HepG2 (cell line): ENCODE results near the gene CCRL2. TPM values are rescaled to one million over a fixed set of nuclear protein-coding genes. Genes with fewer than 3 reads are reported as not detected.

Experiments
- ATAC-seq: fragments of 200-7000 bp; cut with Tn5 transposase; 3 replicates; pipeline ENCODE4 v1.9.1; 2020; ENCODE audit warnings: mild to moderate bottlenecking, moderate library complexity
- BruUV-seq: library from RNA; stranded (reverse); fragments of 400-500 nt; replicated peaks from 2 replicates; lab custom pipeline; 2021; lab: Mats Ljungman, UMichigan
- CTCF ChIA-PET: fragments of 300-600 bp; formaldehyde crosslinking; extraction: SDS; loops from one replicate; lab custom pipeline; 2021; ENCODE audit warnings: low total read pairs, inconsistent platforms, low intra/inter-chr PET ratio; lab: Yijun Ruan, JAX
- POLR2A ChIA-PET: fragments of 350-600 bp; sonication (Branson Sonifier 250); formaldehyde crosslinking; loops from one replicate; lab custom pipeline; 2020; ENCODE audit warnings: antibody characterized with exemption, inconsistent platforms; lab: Yijun Ruan, JAX
- DNase-seq: peaks from one replicate; pipeline ENCODE4 v3.0.0-alpha.2; 2015; ENCODE audit warnings: low spot score
- FAIRE-seq: peaks from 3 replicates; lab custom pipeline; 2011; peaks lifted over from hg19 to GRCh38; lab: Jason Lieb, UNC
- H2AFZ ChIP-seq: one replicate; pipeline ENCODE4 v1.6.1; 2011; ENCODE audit warnings: low read length, inconsistent platforms
- H3K27ac ChIP-seq: fragments of 300-600 bp; 3 replicates; pipeline ENCODE4 v1.8.0; 2011; ENCODE audit warnings: mixed run types, mild to moderate bottlenecking, mixed read lengths, low read length, inconsistent platforms; ENCODE audit not compliant: insufficient read depth; ENCODE audit errors: extremely low read length
- H3K27me3 ChIP-seq, 2 experiments: fragments of 200-600 bp in 1 of 2; 2 replicates in 1 of 2; 3 replicates in 1 of 2; pipeline versions ENCODE4 v1.6.0 to v1.8.0; 2011; ENCODE audit warnings: low read length in 2 of 2, mild to moderate bottlenecking in 2 of 2, moderate library complexity in 2 of 2, inconsistent platforms in 1 of 2; ENCODE audit not compliant: insufficient read depth in 2 of 2, control insufficient read depth in 1 of 2
- H3K36me3 ChIP-seq, 2 experiments: fragments of 200-600 bp in 1 of 2; replicated peaks in 1 of 2; 2 replicates in 1 of 2; 3 replicates in 1 of 2; pipeline versions ENCODE4 v1.5.1 to v1.8.0; 2011; ENCODE audit warnings: low read length in 2 of 2, inconsistent platforms in 1 of 2; ENCODE audit not compliant: insufficient read depth in 2 of 2, control insufficient read depth in 1 of 2
- H3K4me1 ChIP-seq: 2 replicates; pipeline ENCODE4 v1.5.1; 2012; ENCODE audit warnings: low read length, inconsistent platforms; ENCODE audit not compliant: insufficient read depth
- H3K4me2 ChIP-seq: 2 replicates; pipeline ENCODE4 v1.6.0; 2011; ENCODE audit warnings: low read depth, low read length, inconsistent platforms
- H3K4me3 ChIP-seq, 3 experiments: fragments of 200-600 bp in 1 of 3; sonication (generic), shearing (Covaris generic) in 1 of 3; replicated peaks in 1 of 3; 2 replicates each; pipeline ENCODE4 v1.5.1; 2011 to 2016; ENCODE audit warnings: low read length in 3 of 3, inconsistent platforms in 2 of 3, low read depth in 2 of 3, mild to moderate bottlenecking in 2 of 3, control low read depth in 1 of 3, mixed read lengths in 1 of 3; ENCODE audit not compliant: insufficient read depth in 1 of 3
- H3K79me2 ChIP-seq: one replicate; pipeline ENCODE4 v1.6.1; 2011; ENCODE audit warnings: low read length, inconsistent platforms; ENCODE audit not compliant: insufficient read depth
- H3K9ac ChIP-seq: 2 replicates; pipeline ENCODE4 v1.6.0; 2011; ENCODE audit warnings: mild to moderate bottlenecking, low read depth, low read length, inconsistent platforms; ENCODE audit not compliant: insufficient read depth
- H3K9me3 ChIP-seq: 2 replicates; pipeline ENCODE4 v1.5.1; 2012; ENCODE audit warnings: mild to moderate bottlenecking, low read length
- H4K20me1 ChIP-seq: 2 replicates; pipeline ENCODE4 v1.6.0; 2011; ENCODE audit warnings: inconsistent platforms, mild to moderate bottlenecking, low read length, moderate library complexity; ENCODE audit not compliant: insufficient read depth
- FOSL2 ChIP-seq: sonication (generic); formaldehyde crosslinking; IDR thresholded peaks from 2 replicates; pipeline ENCODE4 v1.4.0; 2020; ENCODE audit warnings: missing genetic modification reagents
- GMEB1 ChIP-seq: sonication (generic); formaldehyde crosslinking; IDR thresholded peaks from 2 replicates; pipeline ENCODE4 v1.5.1; 2020; ENCODE audit warnings: missing genetic modification reagents, mild to moderate bottlenecking, borderline replicate concordance
- HIC2 ChIP-seq: sonication (generic); formaldehyde crosslinking; IDR thresholded peaks from 2 replicates; pipeline ENCODE4 v1.9.0; 2022; ENCODE audit warnings: low read depth, missing genetic modification reagents
- HNRNPUL1 ChIP-seq: fragments of 200-400 bp; formaldehyde crosslinking; IDR thresholded peaks from 2 replicates; pipeline ENCODE4 v1.6.1; 2017; ENCODE audit warnings: low read depth, mild to moderate bottlenecking, low read length, moderate library complexity
- NFIB ChIP-seq: sonication (generic); formaldehyde crosslinking; IDR thresholded peaks from 2 replicates; pipeline ENCODE4 v1.9.0; 2021; ENCODE audit warnings: missing genetic modification reagents, mild to moderate bottlenecking, borderline replicate concordance
- RORA ChIP-seq: sonication (generic); formaldehyde crosslinking; IDR thresholded peaks from 2 replicates; pipeline ENCODE4 v1.5.0; 2020; ENCODE audit warnings: mild to moderate bottlenecking, missing genetic modification reagents, moderate library complexity
- TFDP1 ChIP-seq: IDR thresholded peaks from 2 replicates; pipeline ENCODE4 v1.6.1; 2016; ENCODE audit warnings: missing compliant biosample characterization, missing genetic modification reagents, borderline replicate concordance
- TOPORS ChIP-seq: sonication (generic); formaldehyde crosslinking; IDR thresholded peaks from 2 replicates; pipeline ENCODE4 v1.8.0; 2023; ENCODE audit warnings: mild to moderate bottlenecking, missing genetic modification reagents
- XRCC5 ChIP-seq: fragments of 200-400 bp; formaldehyde crosslinking; optimal IDR thresholded peaks from 2 replicates; pipeline ENCODE3; 2017; ENCODE audit warnings: mild to moderate bottlenecking, low read length
- ZNF496 ChIP-seq: sonication (generic); formaldehyde crosslinking; IDR thresholded peaks from 2 replicates; pipeline ENCODE4 v1.8.1; 2023; ENCODE audit warnings: mild to moderate bottlenecking, moderate library complexity, missing genetic modification reagents; ENCODE audit not compliant: insufficient replicate concordance
- ZNF556 ChIP-seq: sonication (generic); formaldehyde crosslinking; IDR thresholded peaks from 2 replicates; pipeline ENCODE4 v1.4.0; 2020; ENCODE audit warnings: mild to moderate bottlenecking, missing genetic modification reagents, borderline replicate concordance
- ZNF558 ChIP-seq: sonication (generic); formaldehyde crosslinking; IDR thresholded peaks from 2 replicates; pipeline ENCODE4 v1.9.0; 2022; ENCODE audit warnings: mild to moderate bottlenecking, missing genetic modification reagents, borderline replicate concordance
- ZNF567 ChIP-seq: sonication (generic); formaldehyde crosslinking; IDR thresholded peaks from 2 replicates; pipeline ENCODE4 v1.8.1; 2023; ENCODE audit warnings: mild to moderate bottlenecking, missing genetic modification reagents, borderline replicate concordance
- ZSCAN21 ChIP-seq: sonication (generic); formaldehyde crosslinking; IDR thresholded peaks from 2 replicates; pipeline ENCODE4 v1.8.0; 2022; ENCODE audit warnings: mild to moderate bottlenecking, missing genetic modification reagents, moderate library complexity, borderline replicate concordance
- WGBS: methylation state at CpG from one replicate; pipeline ENCODE4 v1.1.6; 2017; ENCODE audit warnings: low lambda C conversion rate; 5-methylcytosine and 5-hydroxymethylcytosine counted together
- in situ Hi-C: cut with HindIII; loops from 2 replicates; pipeline ENCODE4 v1.10.0; 2017; ENCODE audit warnings: low pct_unique_long_range_greater_than_20kb; ENCODE audit not compliant: extremely low pct_ligation_motif_present
- intact Hi-C: fragments of 100-400 bp; cut with micrococcal nuclease; formaldehyde crosslinking; loops from one replicate; pipeline ENCODE4 v1.10.0; 2022; ENCODE audit not compliant: unreplicated experiment
- polyA plus RNA-seq, 8 experiments: library from polyadenylated mRNA; depleted of rRNA in 3 of 8; stranded (reverse) in 7 of 8; unstranded in 1 of 8; fragments of >200 nt; fragmentation: Illumina TruSeq in 4 of 8; extraction: Trizol in 4 of 8; gene quantifications; 2 replicates each; pipeline versions ENCODE4 v1.2.1 to v1.2.3, GENCODE V29; 2011 to 2016; ENCODE audit warnings: low read depth in 4 of 8, missing spikeins in 1 of 8, mixed read lengths in 1 of 8; ENCODE audit not compliant: insufficient read depth in 1 of 8
- total RNA-seq, 5 experiments: library from RNA; depleted of rRNA; stranded (reverse); fragments of >200 nt; fragmentation: Illumina TruSeq; extraction: Trizol; gene quantifications; 2 replicates each; pipeline ENCODE4 v1.2.3, GENCODE V29; 2016; ENCODE audit warnings: low read depth in 1 of 5

CCRL2 gene
- total and polyA plus RNA-seq, 2 of the 13 experiments (the other 11 are each of a cell fraction or from before 2014, with no cell fraction given): not detected

GRCh38 chr3:46399098-46399497 lies 8.0 kb upstream of the CCRL2 start:
- Histone ChIP-seq H3K27me3 (peaks cover 0 to 8% of the 10 kb centered on the region in 2 experiments; a peak in 1 of 5 replicates), H4K20me1 (no peaks in the 10 kb centered on the region), H2AFZ (no peak overlapping the region), H3K4me3 (no peak overlapping the region), H3K4me2 (no peak overlapping the region), H3K27ac (no peak overlapping the region), H3K4me1 (no peaks in the 10 kb centered on the region), H3K9me3 (no peaks in the 10 kb centered on the region), H3K9ac (no peak overlapping the region), H3K79me2 (no peaks in the 10 kb centered on the region), H3K36me3 (no peaks in the 10 kb centered on the region)
- ChIA-PET POLR2A (no interaction called here), CTCF (no interaction called here)
- WGBS: 60% methylated on average over 2 of the region's 2 CpGs
- TF ChIP-seq ZNF496 (CRISPR knock-in tag) (no peak), ZNF556 (CRISPR knock-in tag) (no peak), RORA (CRISPR knock-in tag) (no peak), ZNF558 (CRISPR knock-in tag) (no peak), TOPORS (CRISPR knock-in tag) (no peak), NFIB (CRISPR knock-in tag) (no peak), XRCC5 (no peak)
- no peak for DNase-seq
- no TSS peak for BruUV-seq
- intact Hi-C loops: no loop called here
- no peak for ATAC-seq
- in situ Hi-C loops: no loop called here
- no peak for FAIRE-seq

GRCh38 chr3:46399557-46399956 lies 7.5 kb upstream of the CCRL2 start:
- H2AFZ ChIP-seq: no peak overlapping the region
- in situ Hi-C loops (no loop called here), intact Hi-C loops (no loop called here)
- DNase-seq: no peak
- WGBS: 23% methylated on average over 2 of the region's 2 CpGs
- H3K4me2 ChIP-seq: no peak overlapping the region
- H3K9ac ChIP-seq: no peak overlapping the region
- H3K36me3 ChIP-seq: no peaks in the 10 kb centered on the region
- H3K27me3 ChIP-seq: peaks cover 0 to 8% of the 10 kb centered on the region in 2 experiments; a peak in 1 of 5 replicates
- no peak overlapping the region for H3K27ac ChIP-seq
- no peak for ATAC-seq
- no peaks in the 10 kb centered on the region for H3K79me2 ChIP-seq
- no peaks in the 10 kb centered on the region for H3K9me3 ChIP-seq
- ChIA-PET POLR2A (no interaction called here), CTCF (no interaction called here)
- BruUV-seq: no TSS peak
- H4K20me1 ChIP-seq: no peaks in the 10 kb centered on the region
- FAIRE-seq: no peak
- H3K4me3 ChIP-seq: no peak overlapping the region
- no peaks in the 10 kb centered on the region for H3K4me1 ChIP-seq
- no peak for TF ChIP-seq ZSCAN21 (CRISPR knock-in tag)
- TF ChIP-seq FOSL2: no peak
- TF ChIP-seq GMEB1: no peak
- no peak for TF ChIP-seq HNRNPUL1
- no peak for TF ChIP-seq HIC2 (CRISPR knock-in tag)
- TF ChIP-seq TFDP1: no peak
- no peak for TF ChIP-seq ZNF567 (CRISPR knock-in tag)
